HEK293 (cell line): Measurements from ENCODE around the gene ELL2.

Source experiments
- BCL11A ChIP-seq: fragments of 450-650 bp; formaldehyde crosslinking; IDR thresholded peaks from 2 replicates; pipeline ENCODE4 v1.5.1; 2016; ENCODE audit warnings: low read depth, missing biosample characterization, missing genetic modification characterization
- EGR2 ChIP-seq: fragments of 450-650 bp; formaldehyde crosslinking; IDR thresholded peaks from 2 replicates; pipeline ENCODE4 v1.5.1; 2016; ENCODE audit warnings: low read depth, missing biosample characterization, missing genetic modification characterization
- ELK4 ChIP-seq: IDR thresholded peaks from 2 replicates; pipeline ENCODE4 v1.6.1; 2011; ENCODE audit warnings: mild to moderate bottlenecking, low read depth, low read length, borderline replicate concordance
- IKZF3 ChIP-seq: fragments of 450-650 bp; IDR thresholded peaks from 2 replicates; pipeline ENCODE4 v1.5.0; 2018; ENCODE audit warnings: missing biosample characterization, mild to moderate bottlenecking, missing genetic modification characterization, moderate library complexity
- INSM2 ChIP-seq: fragments of 450-650 bp; formaldehyde crosslinking; IDR thresholded peaks from 2 replicates; pipeline ENCODE4 v1.5.1; 2016; ENCODE audit warnings: missing biosample characterization, missing genetic modification characterization
- KLF8 ChIP-seq: fragments of 450-650 bp; formaldehyde crosslinking; IDR thresholded peaks from 2 replicates; pipeline ENCODE4 v1.5.1; 2016; ENCODE audit warnings: missing biosample characterization, missing genetic modification characterization
- KLF9 ChIP-seq: fragments of 450-650 bp; formaldehyde crosslinking; IDR thresholded peaks from 2 replicates; pipeline ENCODE4 v1.5.1; 2016; ENCODE audit warnings: missing biosample characterization, missing genetic modification characterization, low read depth
- PRDM1 ChIP-seq: fragments of 450-650 bp; formaldehyde crosslinking; IDR thresholded peaks from 2 replicates; pipeline ENCODE4; 2016; ENCODE audit warnings: missing biosample characterization, missing genetic modification characterization
- SCRT1 ChIP-seq: fragments of 450-650 bp; formaldehyde crosslinking; IDR thresholded peaks from 2 replicates; pipeline ENCODE4 v1.5.1; 2016; ENCODE audit warnings: missing biosample characterization, missing genetic modification characterization, borderline replicate concordance
- ZBTB20 ChIP-seq: fragments of 450-650 bp; formaldehyde crosslinking; IDR thresholded peaks from 2 replicates; pipeline ENCODE4 v1.5.1; 2016; ENCODE audit warnings: missing biosample characterization, missing genetic modification characterization
- ZBTB21 ChIP-seq: fragments of 450-650 bp; formaldehyde crosslinking; IDR thresholded peaks from 2 replicates; pipeline ENCODE4 v1.5.1; 2017; ENCODE audit warnings: missing biosample characterization, missing genetic modification characterization
- ZBTB48 ChIP-seq: fragments of 450-650 bp; formaldehyde crosslinking; IDR thresholded peaks from 2 replicates; pipeline ENCODE4 v1.5.1; 2016; ENCODE audit warnings: missing biosample characterization, missing genetic modification characterization
- ZFHX2 ChIP-seq: fragments of 450-650 bp; formaldehyde crosslinking; conservative IDR thresholded peaks from 2 replicates; pipeline ENCODE4 v1.5.1; 2016; ENCODE audit warnings: missing biosample characterization, missing genetic modification characterization
- ZNF10 ChIP-seq: fragments of 450-650 bp; formaldehyde crosslinking; IDR thresholded peaks from 2 replicates; pipeline ENCODE4 v1.5.1; 2017; ENCODE audit warnings: missing biosample characterization, missing genetic modification characterization
- ZNF280D ChIP-seq: fragments of 450-650 bp; formaldehyde crosslinking; IDR thresholded peaks from 2 replicates; pipeline ENCODE4 v1.5.1; 2016; ENCODE audit warnings: missing biosample characterization, missing genetic modification characterization
- ZNF341 ChIP-seq: fragments of 450-650 bp; formaldehyde crosslinking; IDR thresholded peaks from 2 replicates; pipeline ENCODE4; 2016; ENCODE audit warnings: low read depth, missing biosample characterization, missing genetic modification characterization
- ZNF449 ChIP-seq: fragments of 450-650 bp; formaldehyde crosslinking; IDR thresholded peaks from 2 replicates; pipeline ENCODE4 v1.5.1; 2017; ENCODE audit warnings: missing biosample characterization, mild to moderate bottlenecking, missing genetic modification characterization, moderate library complexity
- ZNF501 ChIP-seq: fragments of 450-650 bp; formaldehyde crosslinking; IDR thresholded peaks from 2 replicates; pipeline ENCODE4 v1.5.1; 2016; ENCODE audit warnings: missing biosample characterization, missing genetic modification characterization
- ZNF510 ChIP-seq: fragments of 450-650 bp; formaldehyde crosslinking; IDR thresholded peaks from 2 replicates; pipeline ENCODE4 v1.5.1; 2018; ENCODE audit warnings: mild to moderate bottlenecking, missing genetic modification characterization, missing biosample characterization; ENCODE audit not compliant: insufficient replicate concordance
- ZNF513 ChIP-seq: fragments of 450-650 bp; IDR thresholded peaks from 2 replicates; pipeline ENCODE4 v1.5.1; 2018; ENCODE audit warnings: missing biosample characterization, missing genetic modification characterization
- ZNF624 ChIP-seq: fragments of 450-650 bp; formaldehyde crosslinking; IDR thresholded peaks from 2 replicates; pipeline ENCODE4 v1.5.1; 2017; ENCODE audit warnings: missing biosample characterization, missing genetic modification characterization
- ZNF639 ChIP-seq: fragments of 450-650 bp; formaldehyde crosslinking; IDR thresholded peaks from 2 replicates; pipeline ENCODE4 v1.5.1; 2016; ENCODE audit warnings: missing biosample characterization, missing genetic modification characterization
- ZNF645 ChIP-seq: fragments of 450-650 bp; formaldehyde crosslinking; IDR thresholded peaks from 2 replicates; pipeline ENCODE4; 2016; ENCODE audit warnings: missing biosample characterization, missing genetic modification characterization
- ZNF76 ChIP-seq: fragments of 450-650 bp; formaldehyde crosslinking; IDR thresholded peaks from 2 replicates; pipeline ENCODE4; 2016; ENCODE audit warnings: low read depth, missing biosample characterization, missing genetic modification characterization, borderline replicate concordance
- ZSCAN23 ChIP-seq: fragments of 450-650 bp; formaldehyde crosslinking; IDR thresholded peaks from 2 replicates; pipeline ENCODE4 v1.5.1; 2016; ENCODE audit warnings: missing biosample characterization, missing genetic modification characterization

Gene ELL2

GRCh38 chr5:95858661-95859595 lies 102.7 kb downstream of the ELL2 start (continued):
- TF ChIP-seq ZNF645 (tag by site-specific recombination) = no peak
- TF ChIP-seq ELK4 = no peak
- TF ChIP-seq ZSCAN23 (tag by site-specific recombination) = no peak
- no peak for TF ChIP-seq ZNF341 (tag by site-specific recombination)
- peak; percentile 41 for TF ChIP-seq KLF8 (tag by site-specific recombination)
- no peak for TF ChIP-seq ZNF624 (tag by site-specific recombination)
- no peak; the same call in 1 of the 2 replicates for TF ChIP-seq IKZF3
- no peak for TF ChIP-seq KLF9 (tag by site-specific recombination)
- peak; percentile 97 for TF ChIP-seq ZBTB21 (tag by site-specific recombination)
- TF ChIP-seq EGR2 (tag by site-specific recombination) = no peak
- 0 out of 2 replicates have a peak, but pooled peaks have one; percentile 10 for TF ChIP-seq SCRT1 (tag by site-specific recombination)
- TF ChIP-seq ZNF10 = 0 out of 2 replicates have a peak, but pooled peaks have one; percentile 28
- TF ChIP-seq ZFHX2 = no peak
- peak; percentile 94 for TF ChIP-seq INSM2
- no peak; the same call in 1 of the 2 replicates for TF ChIP-seq ZBTB48
- TF ChIP-seq ZNF449 (tag by site-specific recombination) = peak; percentile 69; the same call in 1 of the 2 replicates
- no peak for TF ChIP-seq BCL11A (tag by site-specific recombination)
- peak; percentile 83 for TF ChIP-seq PRDM1 (tag by site-specific recombination)
- TF ChIP-seq ZBTB20 (tag by site-specific recombination) = peak; percentile 70
- no peak for TF ChIP-seq ZNF510 (tag by site-specific recombination)
- no peak for TF ChIP-seq ZNF280D (tag by site-specific recombination)
- TF ChIP-seq ZNF501 (tag by site-specific recombination) = peak; percentile 89
- peak; percentile 66; the same call in 1 of the 2 replicates for TF ChIP-seq ZNF76 (tag by site-specific recombination)
- TF ChIP-seq ZNF639 (tag by site-specific recombination) = peak; percentile 84; the same call in 1 of the 2 replicates
- TF ChIP-seq ZNF513 (tag by site-specific recombination) = no peak
